Uterus (tissue), 4 donors: ENCODE results near the gene PAPLN. TPM values are rescaled to one million over a fixed set of nuclear protein-coding genes. Genes with fewer than 3 reads are reported as not detected.
A peak's percentile ranks its signal among the peaks of the same experiment; 100 is the strongest.

Experiments used
- DNase-seq, 2 donors: peaks; one replicate each; pipeline ENCODE4 v3.0.0-alpha.2; 2019 to 2020
- H3K27ac ChIP-seq, 2 donors: fragments of 200-600 bp; sonication (generic); 1 replicate in 1 of 2; 2 replicates in 1 of 2; pipeline ENCODE4 v1.5.1; 2016 to 2018
- H3K27me3 ChIP-seq, 2 donors: fragments of 200-600 bp; sonication (generic); one replicate each; pipeline ENCODE4 v1.5.1; 2018 to 2019; ENCODE audit warnings: control low read depth in 1 of 2
- H3K36me3 ChIP-seq, 2 donors: fragments of 200-600 bp; sonication (generic); one replicate each; pipeline ENCODE4 v1.5.1; 2019; ENCODE audit warnings: control low read depth in 1 of 2
- H3K4me1 ChIP-seq, 2 donors: fragments of 200-600 bp; sonication (generic); one replicate each; pipeline ENCODE4 v1.5.1; 2018 to 2019; ENCODE audit warnings: control low read depth in 1 of 2
- H3K4me3 ChIP-seq, 2 donors: fragments of 200-600 bp; sonication (generic); 1 replicate in 1 of 2; 2 replicates in 1 of 2; pipeline ENCODE4 v1.5.1; 2018 to 2019; ENCODE audit warnings: mild to moderate bottlenecking in 1 of 2
- H3K9me3 ChIP-seq, 2 donors: fragments of 200-600 bp; sonication (generic); one replicate each; pipeline ENCODE4 v1.5.1; 2019; ENCODE audit warnings: control low read depth in 1 of 2
- POLR2A ChIP-seq, 2 donors: fragments of 450-650 bp; IDR thresholded peaks; one replicate each; pipeline ENCODE4 v1.6.1; 2016; ENCODE audit warnings: antibody characterized with exemption in 2 of 2, mild to moderate bottlenecking in 1 of 2, moderate library complexity in 1 of 2
- intact Hi-C: fragments of 100-400 bp; cut with DNase I; formaldehyde crosslinking; loops from one replicate; pipeline ENCODE4 v1.15.1; 2023; ENCODE audit warnings: low total_unique reads
- total RNA-seq, 4 donors: library from RNA; depleted of rRNA in 3 of 4; stranded (reverse); fragments of >200 nt in 3 of 4; gene quantifications; one replicate each; pipeline versions ENCODE4 v1.1.0 to v1.2.4, GENCODE V29; 2014 to 2023
- TF ChIP-seq, protein P1 (sequence below), 4 experiments: fragments of 200-600 bp in 2 of 4; fragments of 450-650 bp in 2 of 4; sonication (generic) in 2 of 4; IDR thresholded peaks; one replicate each; pipeline ENCODE4 v1.5.1; 2016 to 2019; ENCODE audit warnings: antibody characterized with exemption in 4 of 4, mild to moderate bottlenecking in 2 of 4, moderate library complexity in 1 of 4
- donor health status: DM: yes; HTN: yes; CAD: no.

The PAPLN gene
- total RNA-seq, 4 donors from 2014 or later: 16.5 to 40.2 (median 33.1) TPM

DNA sequence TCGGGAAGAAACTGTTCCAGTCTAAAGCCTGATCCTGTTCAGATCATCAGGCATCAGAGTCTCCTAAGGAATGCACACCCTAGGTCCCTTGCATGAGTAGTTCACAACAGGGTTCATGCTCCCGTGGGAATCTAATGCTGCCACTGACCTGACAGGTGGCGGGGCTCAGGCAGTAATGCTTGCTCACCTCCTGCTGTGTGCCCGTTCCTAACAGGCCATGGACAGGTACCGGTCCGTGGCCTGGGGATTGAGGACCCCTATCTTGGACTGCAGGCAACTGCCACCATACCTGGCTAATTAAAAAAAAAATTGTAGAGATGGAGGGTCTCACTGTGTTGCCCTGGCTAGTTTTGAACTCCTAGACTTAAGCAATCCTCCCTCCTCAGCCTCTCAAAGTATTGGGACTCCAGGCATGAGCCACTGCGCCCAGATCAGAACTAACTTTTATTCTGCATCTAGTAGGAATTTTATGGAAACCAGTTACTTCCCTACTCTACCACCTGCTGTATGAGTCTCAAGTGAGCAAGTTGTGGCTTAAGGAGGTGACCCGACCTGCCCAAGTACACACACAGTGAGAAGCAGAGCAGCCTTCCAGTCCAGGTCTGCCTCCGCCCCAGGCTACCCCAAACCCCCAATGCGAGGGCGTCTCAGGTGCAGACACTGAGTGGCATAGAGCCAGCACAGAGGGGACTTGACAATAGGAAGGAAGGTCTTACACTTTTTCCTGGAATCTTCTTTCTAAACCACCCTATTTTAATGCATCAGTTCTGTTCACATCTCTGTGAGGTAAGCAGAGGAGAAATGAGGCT, 2.5 kb upstream of the PAPLN start:
- H3K4me3 ChIP-seq: no peak overlapping the region
- H3K36me3 ChIP-seq: no peaks in the 10 kb centered on the region
- H3K9me3 ChIP-seq: no peaks in the 10 kb centered on the region
- H3K27me3 ChIP-seq: no peaks in the 10 kb centered on the region
- peak overlapping the region; percentile 19 to 39 for H3K27ac ChIP-seq
- intact Hi-C loops: no loop called here
- H3K4me1 ChIP-seq: peaks cover 0 to 9% of the 10 kb centered on the region in 2 donors
- TF ChIP-seq, protein P1, sequence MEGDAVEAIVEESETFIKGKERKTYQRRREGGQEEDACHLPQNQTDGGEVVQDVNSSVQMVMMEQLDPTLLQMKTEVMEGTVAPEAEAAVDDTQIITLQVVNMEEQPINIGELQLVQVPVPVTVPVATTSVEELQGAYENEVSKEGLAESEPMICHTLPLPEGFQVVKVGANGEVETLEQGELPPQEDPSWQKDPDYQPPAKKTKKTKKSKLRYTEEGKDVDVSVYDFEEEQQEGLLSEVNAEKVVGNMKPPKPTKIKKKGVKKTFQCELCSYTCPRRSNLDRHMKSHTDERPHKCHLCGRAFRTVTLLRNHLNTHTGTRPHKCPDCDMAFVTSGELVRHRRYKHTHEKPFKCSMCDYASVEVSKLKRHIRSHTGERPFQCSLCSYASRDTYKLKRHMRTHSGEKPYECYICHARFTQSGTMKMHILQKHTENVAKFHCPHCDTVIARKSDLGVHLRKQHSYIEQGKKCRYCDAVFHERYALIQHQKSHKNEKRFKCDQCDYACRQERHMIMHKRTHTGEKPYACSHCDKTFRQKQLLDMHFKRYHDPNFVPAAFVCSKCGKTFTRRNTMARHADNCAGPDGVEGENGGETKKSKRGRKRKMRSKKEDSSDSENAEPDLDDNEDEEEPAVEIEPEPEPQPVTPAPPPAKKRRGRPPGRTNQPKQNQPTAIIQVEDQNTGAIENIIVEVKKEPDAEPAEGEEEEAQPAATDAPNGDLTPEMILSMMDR (IDR thresholded peaks at IDR 0.05): no peak
- TF ChIP-seq POLR2A (IDR thresholded peaks at IDR 0.05): no peak
- DNase-seq: no peak

DNA sequence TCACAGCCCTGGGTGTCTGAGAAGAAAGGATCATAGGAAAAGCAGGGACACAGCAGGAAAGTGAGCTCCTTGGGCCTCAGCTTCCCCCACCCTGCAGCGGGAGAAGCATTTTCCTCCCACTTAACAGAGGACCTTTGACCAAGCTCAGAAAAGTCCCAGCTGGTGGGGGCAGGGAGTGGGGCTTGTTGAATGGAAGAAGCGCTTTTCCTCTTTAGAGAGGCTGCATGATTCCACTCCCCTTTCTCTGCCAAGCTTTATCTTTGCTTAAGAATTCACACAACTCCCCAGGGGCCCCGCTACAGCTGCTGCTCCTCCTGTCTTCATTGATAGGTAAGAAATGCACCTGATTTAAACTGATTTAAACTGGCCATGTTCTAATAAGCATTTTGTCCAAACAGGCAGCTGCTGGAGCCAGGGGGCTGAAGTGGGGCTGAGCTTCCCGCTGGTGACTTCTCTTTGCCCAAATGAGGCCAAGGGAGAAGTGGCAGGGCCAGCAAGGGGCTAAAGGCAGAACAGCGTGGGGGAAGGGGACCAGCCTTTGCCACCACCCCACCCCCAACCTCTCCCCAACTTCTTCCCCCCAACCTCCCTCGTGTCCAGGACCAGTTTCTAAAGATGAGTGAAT, 1.7 kb upstream of the PAPLN start:
- peak in 1 of 2 donors; percentile 54 for DNase-seq
- peaks cover 0 to 9% of the 10 kb centered on the region in 2 donors for H3K4me1 ChIP-seq
- H3K4me3 ChIP-seq: no peak overlapping the region
- TF ChIP-seq, protein P1 (IDR thresholded peaks at IDR 0.05): no peak
- no peak for TF ChIP-seq POLR2A (IDR thresholded peaks at IDR 0.05)
- H3K36me3 ChIP-seq: no peaks in the 10 kb centered on the region
- H3K27me3 ChIP-seq: no peaks in the 10 kb centered on the region
- no peaks in the 10 kb centered on the region for H3K9me3 ChIP-seq
- intact Hi-C loops: no loop called here
- H3K27ac ChIP-seq: peak overlapping the region; percentile 19 to 39

- H3K9me3 ChIP-seq: no peaks in the 10 kb centered on the region
- H3K4me1 ChIP-seq: peaks cover 0 to 9% of the 10 kb centered on the region in 2 donors
- peak overlapping the region; percentile 10 to 39 for H3K27ac ChIP-seq
- no peak for DNase-seq
- H3K36me3 ChIP-seq: no peaks in the 10 kb centered on the region
- no peaks in the 10 kb centered on the region for H3K27me3 ChIP-seq
- no peak for TF ChIP-seq POLR2A (IDR thresholded peaks at IDR 0.05)
- intact Hi-C loops: no loop called here
- H3K4me3 ChIP-seq: no peak overlapping the region
These were observed 1.1 kb upstream of the PAPLN start for GRCh38 chr14:73236157-73236556.

DNA sequence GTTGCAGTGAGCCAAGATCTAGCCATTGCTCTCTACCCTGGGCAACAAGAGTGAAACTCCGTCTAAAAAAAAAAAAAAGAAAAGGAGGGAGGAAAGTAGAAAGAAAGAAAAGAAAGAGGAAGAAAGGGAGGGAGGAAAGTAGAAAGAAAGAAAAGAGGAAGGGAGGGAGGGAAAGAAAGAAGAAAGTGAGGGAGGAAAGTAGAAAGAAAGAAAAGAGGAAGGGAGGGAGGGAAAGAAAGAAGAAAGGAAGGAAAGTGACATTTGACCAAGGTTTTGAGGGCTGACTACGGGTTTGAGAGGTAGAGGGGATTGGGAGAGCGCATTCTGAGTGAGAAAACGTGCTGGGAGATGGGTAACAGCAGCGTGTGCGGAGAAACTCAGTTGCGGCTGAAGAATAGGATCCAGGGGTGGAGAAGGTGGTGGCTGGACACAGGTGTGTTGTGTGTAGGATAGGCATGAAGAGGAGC, 521 bp upstream of the PAPLN start:
- Histone ChIP-seq H3K27me3 (no peaks in the 10 kb centered on the region), H3K36me3 (no peaks in the 10 kb centered on the region), H3K4me3 (no peak overlapping the region), H3K27ac (peak overlapping the region in 1 of 2 donors; percentile 65), H3K4me1 (peaks cover 0 to 11% of the 10 kb centered on the region in 2 donors), H3K9me3 (no peaks in the 10 kb centered on the region)
- no peak for DNase-seq
- TF ChIP-seq, protein P1 (IDR thresholded peaks at IDR 0.05): no peak
- no peak for TF ChIP-seq POLR2A (IDR thresholded peaks at IDR 0.05)
- intact Hi-C loops: no loop called here

DNA sequence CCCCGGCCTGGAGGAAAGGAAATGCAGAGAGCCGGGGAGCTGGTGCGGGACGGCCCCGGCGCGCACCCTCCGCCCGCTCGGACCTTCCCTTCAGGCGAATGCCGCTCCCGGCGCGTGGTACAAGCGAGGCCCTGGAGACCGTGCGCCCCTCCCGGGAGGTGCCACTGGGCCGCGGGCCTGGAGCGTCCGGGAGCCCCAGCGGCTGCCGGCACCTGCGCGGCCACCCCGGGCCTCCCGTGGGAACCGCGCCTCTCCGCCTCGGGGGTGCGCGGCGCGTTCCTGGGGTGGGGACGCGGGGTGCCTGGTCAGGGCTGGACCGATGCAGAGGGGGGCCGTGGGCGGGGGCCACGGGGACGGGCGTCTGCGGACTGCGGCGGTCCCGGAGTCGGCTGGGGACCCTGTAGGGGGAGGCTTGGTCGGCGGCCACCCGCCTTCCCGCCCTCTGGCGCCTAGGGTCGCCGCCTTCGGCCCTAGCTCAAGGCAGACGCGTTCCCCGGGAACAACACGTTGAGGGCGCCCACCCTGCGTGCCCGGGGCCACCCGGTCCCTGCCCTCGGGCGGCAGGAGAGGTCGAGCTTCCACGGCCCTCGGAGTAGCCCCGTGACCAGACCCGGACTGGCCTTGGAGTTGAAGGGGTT, 599 bp downstream of the PAPLN start:
- H3K27ac ChIP-seq: peak overlapping the region; percentile 65 to 74
- H3K36me3 ChIP-seq: no peaks in the 10 kb centered on the region
- peak overlapping the region; percentile 39 to 60 for H3K4me3 ChIP-seq
- intact Hi-C loops: no loop called here
- H3K9me3 ChIP-seq: no peaks in the 10 kb centered on the region
- H3K27me3 ChIP-seq: no peaks in the 10 kb centered on the region
- peaks cover 0 to 15% of the 10 kb centered on the region in 2 donors for H3K4me1 ChIP-seq
- TF ChIP-seq, protein P1 (IDR thresholded peaks at IDR 0.05): no peak
- TF ChIP-seq POLR2A (IDR thresholded peaks at IDR 0.05): no peak
- DNase-seq: no peak
